H1 (cell line): ENCODE data around the gene CSF2RB. TPM values are rescaled to one million over a fixed set of nuclear protein-coding genes. Genes with fewer than 3 reads are reported as not detected.

Experiments
- CTCF ChIA-PET: fragments of 300-600 bp; sonication (Branson Sonifier 250); formaldehyde crosslinking; loops from one replicate; lab custom pipeline; 2021; ENCODE audit not compliant: partially characterized antibody; lab: Charles Lee
- POLR2A ChIA-PET: fragments of 300-600 bp; sonication (Branson Sonifier 250); formaldehyde crosslinking; loops from one replicate; lab custom pipeline; 2021; ENCODE audit warnings: inconsistent platforms; ENCODE audit not compliant: partially characterized antibody; lab: Charles Lee
- DNase-seq, 2 experiments: peaks; one replicate each; pipeline versions ENCODE4 v3.0.0 to v3.0.0-alpha.2; 2010 to 2022; ENCODE audit warnings: low spot score in 2 of 2, low read depth in 1 of 2, mixed read lengths in 1 of 2
- FAIRE-seq: peaks from 2 replicates; lab custom pipeline; 2011; peaks lifted over from hg19 to GRCh38; lab: Jason Lieb, UNC
- H2AFZ ChIP-seq: 2 replicates; pipeline ENCODE4 v1.8.1; 2012; ENCODE audit warnings: low read length, inconsistent platforms
- H2AK5ac ChIP-seq: 2 replicates; pipeline ENCODE4 v1.6.1; 2013; ENCODE audit warnings: low read depth, low read length
- H2BK120ac ChIP-seq: replicated peaks from 2 replicates; pipeline ENCODE3; 2013; ENCODE audit warnings: low read depth, low read length, inconsistent platforms
- H2BK12ac ChIP-seq: 2 replicates; pipeline ENCODE4 v1.6.1; 2013; ENCODE audit warnings: low read depth, low read length
- H2BK15ac ChIP-seq: 2 replicates; pipeline ENCODE4 v1.6.1; 2013; ENCODE audit warnings: low read length
- H2BK20ac ChIP-seq: 2 replicates; pipeline ENCODE4 v1.6.1; 2013; ENCODE audit warnings: low read length
- H2BK5ac ChIP-seq: 2 replicates; pipeline ENCODE4 v1.6.1; 2013; ENCODE audit warnings: low read depth, low read length
- H3K14ac ChIP-seq: 2 replicates; pipeline ENCODE4 v1.6.1; 2013; ENCODE audit warnings: inconsistent platforms; ENCODE audit not compliant: insufficient read length
- H3K18ac ChIP-seq: 2 replicates; pipeline ENCODE4 v1.6.1; 2013; ENCODE audit warnings: low read length; ENCODE audit errors: extremely low read depth
- H3K23ac ChIP-seq: 2 replicates; pipeline ENCODE4 v1.6.1; 2013; ENCODE audit warnings: inconsistent platforms; ENCODE audit not compliant: insufficient read length
- H3K23me2 ChIP-seq: 2 replicates; pipeline ENCODE4 v1.6.1; 2013; ENCODE audit warnings: low read depth, low read length
- H3K27ac ChIP-seq: 2 replicates; pipeline ENCODE4 v1.6.1; 2011; ENCODE audit warnings: low read depth, low read length, inconsistent platforms
- H3K27me3 ChIP-seq, 4 experiments: replicated peaks in 1 of 4; 1 replicate in 1 of 4; 2 replicates in 3 of 4; pipeline versions ENCODE4 v1.6.1 to v1.8.1; 2011 to 2013; ENCODE audit warnings: low read length in 3 of 4, mild to moderate bottlenecking in 3 of 4, inconsistent platforms in 2 of 4, mixed read lengths in 2 of 4, moderate library complexity in 1 of 4; ENCODE audit not compliant: control insufficient read depth in 3 of 4, insufficient read depth in 3 of 4; ENCODE audit errors: extremely low read depth in 1 of 4
- H3K36me3 ChIP-seq, 4 experiments: 2 replicates each; pipeline versions ENCODE4 v1.6.1 to v1.8.1; 2011 to 2013; ENCODE audit warnings: mild to moderate bottlenecking in 4 of 4, low read length in 3 of 4, moderate library complexity in 2 of 4, control low read depth in 1 of 4, inconsistent platforms in 1 of 4; ENCODE audit not compliant: insufficient read depth in 4 of 4, control insufficient read depth in 2 of 4
- H3K4ac ChIP-seq: replicated peaks from 2 replicates; pipeline ENCODE3; 2013; ENCODE audit warnings: low read length, low read depth, mixed read lengths, inconsistent platforms; ENCODE audit not compliant: insufficient read length
- H3K4me1 ChIP-seq, 4 experiments: replicated peaks in 1 of 4; 1 replicate in 1 of 4; 2 replicates in 3 of 4; pipeline versions ENCODE4 v1.6.1 to v1.8.1; 2011 to 2013; ENCODE audit warnings: low read length in 3 of 4, inconsistent platforms in 2 of 4, mixed read lengths in 1 of 4; ENCODE audit not compliant: insufficient read depth in 4 of 4, control insufficient read depth in 3 of 4
- H3K4me2 ChIP-seq, 2 experiments: 2 replicates each; pipeline versions ENCODE4 v1.6.1 to v1.8.1; 2011 to 2013; ENCODE audit warnings: low read depth in 2 of 2, low read length in 2 of 2, control low read depth in 1 of 2, inconsistent platforms in 1 of 2, mild to moderate bottlenecking in 1 of 2; ENCODE audit not compliant: insufficient read depth in 1 of 2
- H3K4me3 ChIP-seq, 4 experiments: fragments of 200-600, 300-600 bp in 1 of 4; sonication (generic), shearing (Covaris generic), sonication (Bioruptor Twin) in 1 of 4; 2 replicates each; pipeline versions ENCODE4 v1.5.1 to v1.8.1; 2011 to 2016; ENCODE audit warnings: low read length in 4 of 4, low read depth in 3 of 4, control low read depth in 2 of 4, inconsistent platforms in 2 of 4, mild to moderate bottlenecking in 2 of 4, mixed read lengths in 1 of 4, moderate library complexity in 1 of 4; ENCODE audit not compliant: insufficient read depth in 2 of 4; ENCODE audit errors: extremely low read depth in 1 of 4
- H3K56ac ChIP-seq: replicated peaks from 2 replicates; pipeline ENCODE3; 2013; ENCODE audit warnings: low read depth, mild to moderate bottlenecking, mixed read lengths, low read length, inconsistent platforms; ENCODE audit not compliant: insufficient read length
- H3K79me1 ChIP-seq: 2 replicates; pipeline ENCODE4 v1.6.1; 2013; ENCODE audit warnings: low read depth, low read length, control low read depth
- H3K79me2 ChIP-seq, 2 experiments: 2 replicates each; pipeline versions ENCODE4 v1.6.1 to v1.8.1; 2012 to 2013; ENCODE audit warnings: low read length in 2 of 2, mild to moderate bottlenecking in 2 of 2, inconsistent platforms in 1 of 2; ENCODE audit not compliant: insufficient read depth in 2 of 2, control insufficient read depth in 1 of 2
- H3K9ac ChIP-seq, 4 experiments: replicated peaks in 1 of 4; 1 replicate in 1 of 4; 2 replicates in 3 of 4; pipeline versions ENCODE4 v1.6.1 to v1.8.1; 2011 to 2013; ENCODE audit warnings: low read depth in 3 of 4, low read length in 3 of 4, control low read depth in 2 of 4, mild to moderate bottlenecking in 2 of 4, moderate library complexity in 2 of 4, inconsistent platforms in 1 of 4; ENCODE audit errors: extremely low read depth in 1 of 4
- H3K9me3 ChIP-seq, 2 experiments: 2 replicates each; pipeline versions ENCODE4 v1.6.1 to v1.8.1; 2012 to 2013; ENCODE audit warnings: mild to moderate bottlenecking in 2 of 2, moderate library complexity in 2 of 2, control low read depth in 1 of 2, inconsistent platforms in 1 of 2, low read depth in 1 of 2, low read length in 1 of 2, mixed read lengths in 1 of 2; ENCODE audit not compliant: insufficient read depth in 2 of 2
- H4K20me1 ChIP-seq, 2 experiments: replicated peaks in 1 of 2; 2 replicates each; pipeline versions ENCODE3 to v1.8.1; 2011 to 2013; ENCODE audit warnings: inconsistent platforms in 2 of 2, low read length in 2 of 2, mild to moderate bottlenecking in 1 of 2; ENCODE audit not compliant: insufficient read depth in 2 of 2, control insufficient read depth in 1 of 2
- H4K5ac ChIP-seq: 2 replicates; pipeline ENCODE4 v1.6.1; 2013; ENCODE audit warnings: low read length, low read depth, mixed read lengths, inconsistent platforms; ENCODE audit not compliant: insufficient read length
- H4K8ac ChIP-seq: 2 replicates; pipeline ENCODE4 v1.8.0; 2013; ENCODE audit warnings: mild to moderate bottlenecking, moderate library complexity, low read length, inconsistent platforms; ENCODE audit not compliant: insufficient read depth; ENCODE audit errors: extremely low read depth
- H4K91ac ChIP-seq: replicated peaks from 2 replicates; pipeline ENCODE3; 2013; ENCODE audit warnings: low read length, mixed read lengths, inconsistent platforms; ENCODE audit not compliant: insufficient read length
- ATF2 ChIP-seq: IDR thresholded peaks from 2 replicates; pipeline ENCODE4 v1.6.1; 2012; ENCODE audit warnings: low read length, inconsistent platforms
- CBX5 ChIP-seq: fragments of 300-800, 300-1000 bp; sonication (generic); IDR thresholded peaks from 2 replicates; pipeline ENCODE4 v1.7.1; 2016; ENCODE audit warnings: antibody characterized with exemption, low read length, low read depth
- EZH2 ChIP-seq: fragments of 200-600 bp; sonication (generic); IDR thresholded peaks from 2 replicates; pipeline ENCODE4 v1.7.1; 2012; ENCODE audit warnings: low read depth, mild to moderate bottlenecking, moderate library complexity, low read length, inconsistent platforms; ENCODE audit not compliant: severe bottlenecking
- GABPA ChIP-seq: IDR thresholded peaks from 2 replicates; pipeline ENCODE4 v1.6.1; 2011; ENCODE audit warnings: mild to moderate bottlenecking, low read length, moderate library complexity, borderline replicate concordance; ENCODE audit not compliant: insufficient read depth
- NANOG ChIP-seq: IDR thresholded peaks from 2 replicates; pipeline ENCODE4 v1.6.1; 2011; ENCODE audit warnings: low read length, low read depth, mild to moderate bottlenecking, inconsistent platforms; ENCODE audit not compliant: insufficient read depth, poor library complexity, severe bottlenecking
- PHF8 ChIP-seq: fragments of 200-600 bp; sonication (generic); conservative IDR thresholded peaks from 2 replicates; pipeline ENCODE4 v1.7.1; 2012; ENCODE audit warnings: low read depth, mild to moderate bottlenecking, inconsistent platforms, low read length, moderate library complexity
- SAP30 ChIP-seq: fragments of 300-600 bp; sonication (generic); IDR thresholded peaks from 2 replicates; pipeline ENCODE4 v1.7.1; 2012; ENCODE audit warnings: low read length, moderate library complexity, mild to moderate bottlenecking, inconsistent platforms; ENCODE audit not compliant: insufficient read depth, insufficient replicate concordance
- SP1 ChIP-seq: IDR thresholded peaks from 2 replicates; pipeline ENCODE4 v1.6.1; 2011; ENCODE audit warnings: low read depth, low read length
- TAF1 ChIP-seq: IDR thresholded peaks from 2 replicates; pipeline ENCODE4 v1.6.1; 2011; ENCODE audit warnings: mild to moderate bottlenecking, low read depth, low read length
- WGBS, 2 experiments: shearing (Covaris generic) in 1 of 2; methylation state at CpG; one replicate each; pipeline versions ENCODE4 v1.1.6 to v1.1.7; 2013 to 2015; ENCODE audit warnings: low lambda C conversion rate in 2 of 2, mixed read lengths in 2 of 2, inconsistent platforms in 1 of 2, low coverage in 1 of 2, missing lambda C conversion rate in 1 of 2; ENCODE audit not compliant: insufficient replicate concordance in 2 of 2, insufficient coverage in 1 of 2, insufficient read length in 1 of 2; ENCODE audit errors: extremely low coverage in 1 of 2, missing lambda C conversion rate in 1 of 2; 5-methylcytosine and 5-hydroxymethylcytosine counted together
- polyA plus RNA-seq, 7 experiments: library from polyadenylated mRNA; depleted of rRNA in 3 of 7; stranded (reverse) in 5 of 7; unstranded in 2 of 7; fragments of >200 nt in 5 of 7; fragments of 200-250 nt in 2 of 7; gene quantifications; 1 replicate in 5 of 7; 2 replicates in 1 of 7; 4 replicates in 1 of 7; pipeline versions ENCODE4 v1.2.1 to v1.2.3, GENCODE V29; 2011 to 2013; ENCODE audit warnings: missing spikeins in 2 of 7, mixed read lengths in 2 of 7
- total RNA-seq: library from RNA; stranded (reverse); fragmentation: NEBNext Ultra II Directional; extraction: Animal tissue kit (Norgen Biotek cat#: 25700); gene quantifications from 2 replicates; pipeline ENCODE4 v1.2.1, GENCODE V29; 2021

The CSF2RB gene
- total and polyA plus RNA-seq, 2 of the 8 experiments (the other 6 are each of a cell fraction or from before 2014, with no cell fraction given), result not detected

- H3K4ac ChIP-seq, result no peak overlapping the region
- H2BK15ac ChIP-seq, result peak overlapping the region; percentile 97; the same call in 1 of the 2 replicates
- peak overlapping the region in 3 of 4 experiments; percentile 5 to 23 (median 20); a peak in 4 of 8 replicates for H3K4me3 ChIP-seq
- H4K8ac ChIP-seq, result no peak overlapping the region
- H2BK120ac ChIP-seq, result no peak overlapping the region
- peak overlapping the region; percentile 93 for H2BK5ac ChIP-seq
- H3K36me3 ChIP-seq, result no peaks in the 10 kb centered on the region
- peak; percentile 64 to 68 for DNase-seq
- peak; percentile 96 for FAIRE-seq
- H4K5ac ChIP-seq, result no peak overlapping the region
- H2BK12ac ChIP-seq, result peak overlapping the region; percentile 99
- peaks cover 6 to 11% of the 10 kb centered on the region in 2 experiments; a peak in 3 of 4 replicates for H3K9me3 ChIP-seq
- H2AK5ac ChIP-seq, result peak overlapping the region; percentile 92; the same call in 1 of the 2 replicates
- H3K18ac ChIP-seq, result peak overlapping the region; percentile 90
- H2AFZ ChIP-seq, result no peak overlapping the region
- H3K14ac ChIP-seq, result no peak overlapping the region
- ChIA-PET POLR2A (interaction anchor here (5.4 kb wide), 1 partner anchor 11 kb away, joined by 28 read pairs; the partner anchor contains the start of gene CSF2RB), CTCF (interaction anchor here (0.7 to 2.5 kb wide), 6 partner anchors 11 to 81 kb away, joined by 3 to 7 read pairs (median 4); no protein-coding TSS in a partner anchor)
- H3K27ac ChIP-seq, result peak overlapping the region; percentile 47; the same call in 1 of the 2 replicates
- no peaks in the 10 kb centered on the region for H3K79me2 ChIP-seq
- H3K27me3 ChIP-seq, result peaks cover 0 to 6% (median 2%) of the 10 kb centered on the region in 4 experiments; a peak in 2 of 7 replicates
- H3K9ac ChIP-seq, result peak overlapping the region in 2 of 4 experiments; percentile 25 to 53; a peak in 2 of 7 replicates
- peak overlapping the region; percentile 98 for H2BK20ac ChIP-seq
- peak overlapping the region; percentile 45 to 62 for H3K4me2 ChIP-seq
- peaks cover 11 to 17% (median 13%) of the 10 kb centered on the region in 4 experiments for H3K4me1 ChIP-seq
- H4K20me1 ChIP-seq, result no peaks in the 10 kb centered on the region
- peak overlapping the region; percentile 56 for H4K91ac ChIP-seq
- H3K56ac ChIP-seq, result no peak overlapping the region
- 11% methylated on average over 4 of the region's 4 CpGs; no CpG with 5 or more reads in 1 of the 2 experiments for WGBS, 2 experiments
- H3K23me2 ChIP-seq, result no peaks in the 10 kb centered on the region
- 0 out of 2 replicates have a peak, but pooled peaks cover 2% of the 10 kb centered on the region for H3K79me1 ChIP-seq
- H3K23ac ChIP-seq, result no peak overlapping the region
- peak; percentile 79; the same call in 1 of the 2 replicates for TF ChIP-seq SP1
- TF ChIP-seq CBX5, result no peak
- TF ChIP-seq PHF8, result no peak
- TF ChIP-seq TAF1, result no peak
- TF ChIP-seq NANOG, result peak; percentile 95
- no peak for TF ChIP-seq SAP30
- TF ChIP-seq EZH2, result no peak
- TF ChIP-seq ATF2, result 0 out of 2 replicates have a peak, but pooled peaks have one; percentile 37
- no peak for TF ChIP-seq GABPA
Measured at GRCh38 chr22:36900880-36901279, 12.5 kb upstream of the CSF2RB start.
